ENCODE results near the gene MAPK13.

The MAPK13 gene

GRCh38 chr6:36132246-36132895 lies 2.1 kb downstream of the MAPK13 start:
- no peak overlapping the region for H3K4me3 ChIP-seq (ENCODE audit: control insufficient read depth, low read depth, low read length)
- no peak for DNase-seq (ENCODE audit: low read depth)
- no peak for TF ChIP-seq CTCF (conservative IDR thresholded peaks at IDR 0.05; ENCODE audit: control insufficient read depth, insufficient read depth, low read depth, low read length)

GRCh38 chr6:36133148-36133547 lies 2.8 kb downstream of the MAPK13 start:
- no peak for TF ChIP-seq CTCF (conservative IDR thresholded peaks at IDR 0.05; ENCODE audit: control insufficient read depth, insufficient read depth, low read depth, low read length)
- no peak for DNase-seq (ENCODE audit: low read depth)
- H3K4me3 ChIP-seq (ENCODE audit: control insufficient read depth, low read depth, low read length), result no peak overlapping the region

GRCh38 chr6:36133912-36134311 lies 3.6 kb downstream of the MAPK13 start:
- no peak overlapping the region for H3K4me3 ChIP-seq (ENCODE audit: control insufficient read depth, low read depth, low read length)
- DNase-seq (ENCODE audit: low read depth), result no peak
- no peak for TF ChIP-seq CTCF (conservative IDR thresholded peaks at IDR 0.05; ENCODE audit: control insufficient read depth, insufficient read depth, low read depth, low read length)

GRCh38 chr6:36135053-36135731 lies 4.9 kb downstream of the MAPK13 start:
- no peak overlapping the region for H3K4me3 ChIP-seq (ENCODE audit: control insufficient read depth, low read depth, low read length)
- no peak for TF ChIP-seq CTCF (conservative IDR thresholded peaks at IDR 0.05; ENCODE audit: control insufficient read depth, insufficient read depth, low read depth, low read length)
- no peak for DNase-seq (ENCODE audit: low read depth)

GRCh38 chr6:36136034-36136433 lies 5.7 kb downstream of the MAPK13 start:
- no peak overlapping the region for H3K4me3 ChIP-seq (ENCODE audit: control insufficient read depth, low read depth, low read length)
- TF ChIP-seq CTCF (conservative IDR thresholded peaks at IDR 0.05; ENCODE audit: control insufficient read depth, insufficient read depth, low read depth, low read length), result no peak
- no peak for DNase-seq (ENCODE audit: low read depth)

- H3K4me3 ChIP-seq (ENCODE audit: control insufficient read depth, low read depth, low read length), result no peak overlapping the region
- no peak for TF ChIP-seq CTCF (conservative IDR thresholded peaks at IDR 0.05; ENCODE audit: control insufficient read depth, insufficient read depth, low read depth, low read length)
- DNase-seq (ENCODE audit: low read depth), result no peak
Observed at GRCh38 chr6:36136551-36136950, 6.2 kb downstream of the MAPK13 start.
